HG03558 (cell line): ENCODE measurements around the gene TCHP.
"Not testable (repeated sequence)": the region's sequence is repeated elsewhere in the genome, so short reads cannot be mapped to it uniquely, and the experiment has no call there.

ENCODE experiments used
- ATAC-seq: cut with Tn5 transposase; IDR thresholded peaks from one replicate; pipeline ENCODE4 v1.9.1; 2021; ENCODE audit warnings: moderate number of reproducible peaks; ENCODE audit not compliant: unreplicated experiment; ENCODE audit errors: extremely low read depth

Gene TCHP, protein sequence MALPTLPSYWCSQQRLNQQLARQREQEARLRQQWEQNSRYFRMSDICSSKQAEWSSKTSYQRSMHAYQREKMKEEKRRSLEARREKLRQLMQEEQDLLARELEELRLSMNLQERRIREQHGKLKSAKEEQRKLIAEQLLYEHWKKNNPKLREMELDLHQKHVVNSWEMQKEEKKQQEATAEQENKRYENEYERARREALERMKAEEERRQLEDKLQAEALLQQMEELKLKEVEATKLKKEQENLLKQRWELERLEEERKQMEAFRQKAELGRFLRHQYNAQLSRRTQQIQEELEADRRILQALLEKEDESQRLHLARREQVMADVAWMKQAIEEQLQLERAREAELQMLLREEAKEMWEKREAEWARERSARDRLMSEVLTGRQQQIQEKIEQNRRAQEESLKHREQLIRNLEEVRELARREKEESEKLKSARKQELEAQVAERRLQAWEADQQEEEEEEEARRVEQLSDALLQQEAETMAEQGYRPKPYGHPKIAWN

DNA sequence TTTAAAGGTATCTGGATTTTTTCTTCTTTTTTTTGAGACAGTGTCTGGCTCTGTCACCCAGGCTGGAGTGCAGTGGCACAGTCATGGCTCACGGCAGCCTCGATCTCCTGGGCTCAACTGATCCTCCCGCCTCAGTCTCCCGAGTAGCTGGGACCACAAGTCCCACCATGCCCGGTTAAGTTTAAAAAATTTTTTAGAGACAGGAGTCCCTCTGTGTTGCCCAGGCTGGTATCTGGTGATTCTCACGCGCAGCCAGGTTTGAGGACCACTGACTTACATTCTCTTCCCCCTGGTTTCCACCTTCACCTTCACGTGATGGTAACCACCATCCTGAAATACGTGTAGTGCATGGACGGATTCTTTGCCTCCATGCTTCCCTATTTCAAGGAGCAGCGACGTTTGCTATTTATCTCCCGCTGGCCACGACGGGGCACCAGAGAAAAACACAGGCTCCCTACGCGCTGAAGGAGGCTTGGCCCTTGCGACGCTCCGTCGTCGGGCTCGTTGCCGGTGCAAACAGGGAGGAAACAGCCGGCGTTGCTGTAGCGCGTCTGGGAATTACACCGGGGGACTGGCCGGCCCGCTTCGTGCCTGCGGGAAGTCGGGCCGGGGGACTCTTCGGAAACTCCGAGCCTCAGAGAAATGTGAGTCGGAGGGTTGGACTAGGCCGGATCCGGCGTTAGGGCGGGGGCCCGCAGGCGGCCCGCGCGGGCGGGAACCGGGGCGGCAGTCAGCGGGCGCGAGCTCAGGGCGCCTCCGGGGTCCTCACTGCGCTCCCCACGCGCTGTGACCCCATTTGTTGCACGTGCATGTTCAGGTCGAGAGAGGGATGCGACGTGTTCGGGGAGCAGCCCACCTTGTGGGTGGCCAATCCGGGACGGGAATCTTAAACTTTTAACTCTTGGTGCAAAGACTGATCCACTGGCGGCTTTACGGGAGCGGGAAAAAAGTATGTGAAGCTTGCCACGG is at the start of gene TCHP:
Gene TCHP (plus strand): TSS at position 492 of the 969 bp plus-strand sequence. CDS start 2,753 bp downstream, outside the sequence.
- no peak for ATAC-seq

DNA sequence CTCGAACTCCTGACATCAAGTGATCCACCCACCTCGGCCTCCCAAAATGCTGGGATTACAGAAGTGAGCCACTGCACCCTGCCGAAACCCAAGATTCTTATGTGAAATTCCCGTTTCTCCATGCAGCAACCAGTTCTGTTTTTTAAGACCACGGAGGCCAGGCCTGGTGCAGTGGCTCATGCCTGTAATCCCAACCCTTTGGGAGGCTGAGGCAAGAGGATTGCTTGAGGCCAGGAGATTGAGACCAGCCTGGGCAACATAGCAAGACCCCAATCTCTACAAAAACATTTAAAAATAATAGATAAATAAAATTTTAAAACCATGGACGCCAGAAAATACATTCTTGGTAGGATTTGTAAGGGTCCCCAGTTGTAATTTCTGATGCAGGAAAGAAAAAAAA is 49.6 kb upstream of the TCHP start:
- not testable (repeated sequence) for ATAC-seq

DNA sequence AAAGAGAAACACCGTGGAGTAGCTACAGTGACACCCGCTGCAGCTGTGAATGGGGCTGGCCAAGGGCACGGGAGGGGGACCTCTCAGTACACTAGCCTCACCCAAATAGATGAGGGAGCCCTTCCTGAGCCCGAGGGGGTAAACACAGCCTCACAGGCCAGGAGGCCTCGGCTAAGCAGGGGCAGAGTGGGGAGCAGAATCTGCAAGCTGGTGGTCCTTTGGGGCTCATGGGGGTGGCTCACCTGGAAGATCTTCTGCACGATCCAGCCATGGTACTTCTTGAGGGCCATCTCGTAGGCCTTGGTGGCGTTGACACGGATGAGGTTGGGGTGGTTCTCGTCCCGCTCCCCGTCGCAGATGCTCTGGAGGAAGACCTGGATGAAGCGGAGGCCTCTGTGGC is 44.7 kb upstream of the TCHP start:
- no peak for ATAC-seq

DNA sequence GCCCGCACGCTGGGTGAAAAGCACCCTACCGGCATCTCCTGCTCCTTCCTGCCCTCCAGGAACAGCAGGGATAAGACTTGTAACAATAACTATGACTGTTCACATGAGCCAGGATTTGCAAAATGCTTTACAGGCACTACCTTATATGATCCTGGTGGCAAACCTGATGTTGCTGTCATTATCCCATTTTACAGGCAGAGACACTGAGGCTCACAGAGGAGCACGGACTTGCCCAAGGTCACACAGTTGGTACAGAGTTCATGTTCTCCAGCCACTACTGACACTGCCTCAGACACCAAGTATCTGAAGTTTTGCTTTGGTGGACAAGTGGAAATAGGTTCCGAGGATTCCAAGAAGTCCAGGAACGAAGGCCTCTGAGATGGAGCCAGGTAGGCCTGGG is 42.4 kb upstream of the TCHP start:
- no peak for ATAC-seq

DNA sequence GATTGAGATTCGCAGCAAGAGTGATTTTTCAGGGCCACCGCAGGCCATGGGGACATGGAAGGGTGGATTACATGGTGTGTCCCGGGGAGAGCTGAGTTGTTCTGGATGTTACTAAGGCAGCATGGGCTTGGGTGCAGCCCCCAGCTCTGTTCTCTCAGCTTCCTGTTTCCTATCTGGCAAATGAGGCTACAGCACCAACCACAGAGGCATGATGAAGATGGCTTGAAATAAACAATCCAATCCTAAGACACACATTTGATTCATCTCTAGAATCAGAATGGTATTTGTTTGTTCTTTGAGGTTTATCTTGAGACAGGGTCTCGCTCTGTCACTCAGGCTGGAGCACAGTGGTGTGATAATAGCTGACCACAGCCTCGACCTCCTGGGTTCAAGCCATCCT is 41.3 kb upstream of the TCHP start:
- no peak for ATAC-seq

DNA sequence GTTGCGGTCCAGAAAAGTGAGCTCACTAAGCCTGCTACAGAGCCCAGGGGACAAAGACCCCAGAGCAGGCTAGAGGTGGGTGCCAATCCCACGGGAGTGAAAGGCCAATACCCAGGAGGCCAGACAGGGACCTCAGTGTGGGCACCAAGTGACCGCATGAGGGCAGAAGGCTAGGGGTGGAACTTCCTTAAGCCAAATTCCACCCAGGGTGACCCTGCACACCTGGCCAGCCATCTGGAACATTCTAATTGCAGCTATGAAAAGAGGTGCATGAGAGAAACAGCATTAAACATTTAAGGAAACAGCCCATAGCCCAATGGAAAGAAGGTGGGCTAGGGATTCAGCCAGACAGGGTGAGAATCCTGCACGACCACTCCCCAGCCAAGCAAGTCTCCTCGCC is 39.1 kb upstream of the TCHP start:
- ATAC-seq = no peak

DNA sequence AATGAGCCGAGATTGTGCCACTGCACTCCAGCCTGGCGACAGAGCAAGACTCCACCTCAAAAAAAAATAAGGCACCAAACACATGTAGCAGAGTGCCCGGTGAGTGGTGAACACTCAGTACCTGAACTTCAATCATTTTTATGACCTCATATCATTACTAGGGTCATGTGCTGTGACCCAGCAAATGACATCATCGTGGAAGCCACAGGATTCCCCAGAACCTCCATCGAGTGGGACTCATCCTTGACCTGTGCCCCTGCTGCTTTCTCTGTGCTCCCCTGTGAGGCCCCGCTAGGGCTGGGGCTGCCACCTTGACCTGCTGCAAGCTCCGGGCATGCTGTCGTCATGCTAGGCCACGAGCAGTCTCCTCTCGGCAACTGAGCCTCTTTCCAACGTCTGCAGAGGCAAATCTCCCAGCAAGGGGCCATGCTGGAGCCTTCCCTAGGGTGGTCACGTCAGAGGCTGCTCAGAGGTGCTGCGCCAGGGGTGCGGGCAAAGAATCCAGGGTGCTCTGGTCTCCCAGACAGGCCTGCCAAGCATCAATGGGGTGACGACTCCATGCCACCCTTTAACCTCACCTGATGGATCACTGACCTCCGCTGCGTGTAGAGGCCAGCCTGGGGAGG is 38.3 kb upstream of the TCHP start:
- ATAC-seq = no peak

DNA sequence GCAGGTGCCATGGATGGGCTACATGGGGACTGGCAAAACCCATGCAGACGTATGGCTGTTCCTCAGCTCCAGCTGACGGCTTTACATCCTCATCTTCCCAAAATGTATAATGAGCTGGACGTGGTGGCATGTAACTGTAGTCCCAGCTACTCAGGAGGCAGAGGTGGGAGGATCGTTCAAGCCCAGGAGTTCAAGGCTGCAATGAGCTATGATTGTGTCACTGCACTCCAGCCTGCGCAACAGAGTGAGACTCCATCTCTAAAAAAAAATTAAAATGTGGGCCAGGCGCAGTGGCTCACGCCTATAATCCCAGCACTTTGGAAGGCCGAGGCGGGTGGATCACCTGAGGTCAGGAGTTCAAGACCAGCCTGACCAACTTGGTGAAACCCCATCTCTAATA is 37.6 kb upstream of the TCHP start:
- ATAC-seq = not testable (repeated sequence)

DNA sequence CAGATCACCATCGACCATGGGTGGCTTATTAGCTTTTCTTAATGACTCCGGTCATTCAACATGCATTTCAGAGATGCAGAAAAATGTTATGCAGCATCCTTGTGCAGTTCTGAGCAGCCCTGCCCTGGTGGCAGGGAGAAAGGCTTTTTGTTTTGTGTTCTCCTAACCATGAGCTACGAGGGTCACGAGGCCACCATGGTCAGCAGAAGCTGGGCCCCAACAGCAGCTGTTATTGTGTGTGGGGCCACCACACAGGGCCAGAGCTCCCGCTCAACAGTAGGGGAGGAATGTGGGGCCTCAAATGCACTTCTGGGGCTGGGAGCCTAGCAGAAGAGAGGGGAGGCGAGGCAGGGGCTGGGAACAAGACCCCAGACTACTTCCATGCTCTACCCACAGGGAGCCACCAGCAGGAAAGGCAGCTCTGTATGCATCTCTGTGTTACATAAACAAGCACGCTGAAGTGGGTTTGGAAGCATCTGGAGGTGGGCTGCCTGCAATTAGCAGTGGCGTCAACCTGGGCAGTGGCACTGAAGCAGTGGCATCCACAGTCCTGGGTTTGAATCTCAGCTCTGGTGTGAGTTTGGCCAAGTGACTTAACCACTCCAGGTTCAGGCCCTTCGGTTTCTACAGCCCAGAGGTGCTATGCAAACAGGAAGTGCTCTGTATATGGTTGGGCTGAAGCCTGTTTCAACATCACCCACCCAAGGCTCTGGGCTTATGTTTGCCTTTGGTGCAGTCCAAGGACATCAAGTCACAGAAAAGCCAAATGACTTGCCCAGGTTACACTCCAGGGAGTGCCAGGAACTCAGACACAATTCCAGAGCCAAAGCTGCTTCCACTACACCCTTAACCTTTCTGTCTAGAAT is 36.0 kb upstream of the TCHP start:
- no peak for ATAC-seq

DNA sequence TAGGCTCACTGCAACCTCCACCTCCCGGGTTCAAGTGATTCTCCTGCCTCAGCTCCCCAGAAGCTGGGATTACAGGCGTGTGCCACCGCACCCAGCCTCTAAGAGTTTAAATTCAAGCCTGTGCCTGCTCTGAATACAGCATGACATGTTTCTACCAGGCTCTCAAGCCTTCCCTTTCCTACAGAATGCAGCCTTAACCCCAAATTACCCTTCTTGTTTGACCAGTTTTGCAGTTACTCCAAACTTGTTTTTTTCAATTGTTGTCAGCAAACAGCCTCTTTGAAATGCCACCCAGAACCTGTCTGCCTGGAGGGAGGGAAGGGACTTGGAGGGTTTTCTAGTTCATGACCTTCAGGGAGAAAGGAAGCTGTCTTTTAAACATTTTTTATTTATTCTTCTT is 35.2 kb upstream of the TCHP start:
- ATAC-seq = no peak

DNA sequence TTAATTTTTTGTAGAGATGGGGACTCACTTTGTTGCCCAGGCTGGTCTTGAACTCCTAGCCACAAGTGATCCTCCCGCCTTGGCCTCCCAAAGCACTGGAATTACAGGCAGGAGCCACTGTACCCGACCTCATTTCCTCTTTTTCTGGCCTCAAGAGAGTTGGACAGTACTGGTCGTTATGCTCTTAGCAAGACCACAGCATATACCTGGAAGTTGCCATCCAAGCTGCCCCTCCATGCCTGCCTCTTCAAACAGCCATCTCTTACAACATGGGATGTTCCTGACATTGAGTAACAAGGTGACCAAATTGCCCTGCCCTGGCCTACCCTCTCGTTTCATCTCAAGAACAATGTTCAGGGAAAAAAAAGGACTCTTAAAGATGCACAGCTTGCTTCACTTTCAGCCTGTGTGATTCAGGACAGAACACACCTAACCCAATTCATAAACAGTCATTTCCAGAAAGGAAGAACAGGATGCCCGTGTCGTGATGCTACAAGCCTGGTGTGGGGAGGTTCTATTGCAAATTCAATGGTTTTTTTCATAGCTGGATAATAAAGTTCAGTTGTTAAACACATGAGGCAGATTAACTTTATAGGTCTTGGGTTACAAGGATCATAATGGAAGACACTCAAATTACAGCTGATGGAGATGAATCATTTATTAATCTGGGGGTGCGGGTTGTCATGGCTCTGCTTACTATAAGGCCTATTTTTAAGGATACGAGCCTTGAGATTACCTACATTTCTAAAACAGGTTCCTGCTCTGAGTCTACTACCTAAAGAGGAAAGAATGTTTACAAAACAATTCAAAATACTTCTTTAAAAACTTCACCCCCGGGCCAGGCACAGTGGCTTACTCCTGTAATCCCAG is 31.7 kb upstream of the TCHP start:
- no peak for ATAC-seq

DNA sequence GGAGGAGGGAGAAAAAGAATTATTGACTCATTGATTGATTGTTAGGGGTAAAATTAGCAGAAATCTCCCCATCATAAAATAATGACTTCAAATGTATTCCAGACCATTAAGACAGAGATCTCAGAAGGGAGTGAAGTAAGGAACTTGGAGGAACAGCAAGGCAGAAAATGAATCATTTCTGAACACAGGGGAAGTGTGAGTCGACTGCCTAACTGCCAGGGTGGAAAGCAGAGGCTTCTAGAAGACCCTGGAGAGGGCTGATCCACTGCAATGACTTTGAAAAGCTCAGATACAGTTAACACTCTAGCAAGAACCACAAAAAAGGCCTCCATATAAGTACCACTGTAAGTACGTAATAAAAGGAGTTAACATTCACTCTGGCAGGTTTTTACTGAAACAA is 29.4 kb upstream of the TCHP start:
- ATAC-seq = no peak

DNA sequence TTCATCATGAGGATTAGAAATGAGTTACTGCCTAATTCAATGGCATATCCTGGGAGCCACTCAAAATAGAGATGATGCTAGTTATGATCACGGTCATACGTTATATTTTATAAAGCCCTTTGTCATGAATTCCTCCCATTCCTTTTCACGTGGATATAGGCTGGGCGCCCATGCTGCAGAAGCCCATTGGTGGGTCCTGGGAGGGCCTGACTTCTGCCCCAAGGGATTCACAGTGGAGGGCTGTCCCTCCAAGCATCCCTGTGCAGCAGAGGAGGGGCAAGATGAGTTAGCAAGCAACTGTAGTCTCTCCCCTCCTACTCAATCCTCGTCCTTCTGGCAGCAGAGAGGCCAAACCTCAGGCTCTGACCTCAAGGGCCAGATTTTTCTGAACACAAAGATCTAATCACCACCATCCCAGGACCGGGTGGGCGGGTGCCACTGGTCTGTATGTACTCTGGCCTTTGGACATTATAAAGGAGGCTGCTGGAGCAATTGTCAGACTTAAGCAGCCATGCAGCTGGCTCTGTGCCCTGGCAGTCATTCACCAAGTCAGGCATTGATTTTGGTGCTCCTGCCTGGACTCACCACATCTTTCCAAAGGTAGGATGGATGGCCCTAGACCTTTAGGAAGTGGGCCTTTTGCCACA is 28.3 kb upstream of the TCHP start:
- no peak for ATAC-seq

DNA sequence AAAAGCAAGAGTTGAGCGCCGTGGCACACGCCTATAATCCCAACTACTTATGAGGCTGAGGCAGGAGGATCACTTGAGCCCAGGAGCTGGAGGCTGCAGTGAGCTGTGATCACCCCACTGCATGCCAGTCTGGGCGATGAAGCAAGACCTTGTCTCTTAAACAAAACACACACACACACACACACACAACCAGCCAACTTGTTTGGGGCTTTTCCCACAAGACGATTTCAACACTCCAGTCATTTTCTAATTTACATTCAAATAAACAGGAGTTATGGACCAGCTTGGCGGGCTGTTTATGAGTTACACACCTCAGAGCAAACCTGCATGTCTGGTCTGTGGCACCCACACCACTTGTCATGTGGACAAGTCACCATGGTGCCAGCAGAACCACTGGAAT is 26.4 kb upstream of the TCHP start:
- ATAC-seq = no peak

DNA sequence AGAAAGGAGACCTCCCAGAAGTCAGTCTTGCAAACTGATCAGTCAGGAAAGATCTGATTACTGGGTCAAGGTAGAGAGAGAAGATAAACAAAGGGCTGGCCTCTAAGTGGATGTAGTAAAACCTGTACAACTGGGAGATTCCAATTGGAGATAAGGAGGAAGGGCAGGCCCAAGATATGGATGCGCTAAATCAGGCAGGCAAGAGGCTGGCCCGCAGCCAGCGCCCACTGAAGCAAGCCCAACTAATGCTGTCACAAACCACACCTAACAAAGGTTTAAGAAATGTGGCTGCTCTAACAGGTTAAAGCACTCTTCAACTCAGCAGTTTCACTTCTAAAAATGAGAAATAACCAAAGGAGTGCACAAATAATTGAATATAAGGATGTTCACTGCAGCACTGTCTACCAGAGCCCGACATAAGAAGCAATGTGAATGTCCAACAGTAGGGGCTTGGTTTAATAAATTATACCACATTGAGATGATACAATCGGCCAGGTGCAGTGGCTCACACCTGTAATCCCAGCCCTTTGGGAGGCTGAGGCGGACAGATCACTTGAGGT is 24.4 kb upstream of the TCHP start:
- ATAC-seq = no peak

DNA sequence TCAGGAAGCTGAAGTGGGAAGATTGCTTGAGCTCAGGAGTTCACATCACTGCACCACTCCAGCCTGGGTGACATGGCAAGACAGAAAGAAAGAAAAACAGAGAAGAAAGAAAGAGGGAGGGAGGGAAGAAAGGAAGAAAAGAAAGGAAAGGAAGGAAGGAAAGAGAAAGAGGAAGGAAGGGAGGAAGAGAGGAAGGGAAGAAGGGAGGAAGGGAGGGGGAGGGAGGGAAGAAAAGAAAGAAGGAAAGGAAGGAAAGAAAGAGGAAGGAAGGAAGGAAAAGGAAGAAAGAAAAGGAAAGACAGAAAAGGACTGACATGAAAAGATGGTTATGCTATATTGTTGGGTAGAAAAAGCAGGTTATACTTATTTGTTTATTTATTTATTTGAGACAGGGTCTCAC is 23.7 kb upstream of the TCHP start:
- no peak for ATAC-seq

DNA sequence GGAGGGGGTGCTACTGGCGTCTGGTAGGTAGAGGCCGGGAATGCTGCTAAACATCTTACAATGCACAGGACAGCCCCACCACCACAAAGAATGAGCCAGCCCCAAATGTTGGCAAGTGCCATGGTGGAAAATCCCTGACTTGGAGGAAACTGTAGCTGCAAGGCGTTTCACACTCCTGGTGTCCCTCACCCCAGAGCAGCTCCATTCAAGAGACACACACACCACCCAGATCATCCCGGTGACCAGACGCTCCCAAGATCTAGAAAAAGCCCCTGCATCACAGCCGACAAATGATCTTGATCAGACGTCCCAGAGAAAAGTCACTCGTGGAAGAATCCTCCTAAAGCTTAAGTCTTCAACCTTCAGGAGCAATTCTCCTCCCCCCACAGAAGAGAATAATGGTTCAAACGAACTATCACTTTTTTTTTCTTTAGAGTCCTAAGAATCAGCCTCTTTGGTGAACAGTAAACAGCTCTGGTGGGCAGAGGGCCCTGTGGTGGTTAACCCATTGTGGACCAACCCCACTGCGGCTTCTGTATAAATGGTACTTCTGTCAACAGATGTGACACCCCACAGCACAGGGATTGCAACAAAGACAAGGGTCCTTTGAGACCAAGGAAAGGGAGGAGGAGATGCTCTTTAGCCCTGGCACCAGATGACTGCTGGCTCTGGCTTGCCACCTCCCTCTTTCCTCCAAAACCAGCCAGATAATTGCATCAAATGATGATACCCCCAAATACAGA is 22.4 kb upstream of the TCHP start:
- no peak for ATAC-seq
